Pons (tissue), 1 donor: Measurements from ENCODE around the gene DFFA.
"Not testable (repeated sequence)": the region's sequence is repeated elsewhere in the genome, so short reads cannot be mapped to it uniquely, and the experiment has no call there.

ENCODE experiments used
- DNase-seq: peaks from one replicate; pipeline ENCODE4 v3.0.0-alpha.2; 2016; ENCODE audit warnings: low spot score

DFFA gene

GRCh38 chr1:10467078-10467477 is 5.3 kb downstream of the DFFA start:
- DNase-seq: no peak

GRCh38 chr1:10459184-10459583 is 13.1 kb downstream of the DFFA start:
- no peak for DNase-seq

- no peak for DNase-seq
Observed at GRCh38 chr1:10457875-10458274, 14.5 kb downstream of the DFFA start.

- not testable (repeated sequence) for DNase-seq
Observed at GRCh38 chr1:10457462-10457861, 14.9 kb downstream of the DFFA start.

- no peak for DNase-seq
Observed at GRCh38 chr1:10456661-10457060, 15.7 kb downstream of the DFFA start.

GRCh38 chr1:10456048-10456447 is 16.3 kb downstream of the DFFA start:
- DNase-seq: no peak

GRCh38 chr1:10451287-10451686 is 21.0 kb downstream of the DFFA start:
- no peak for DNase-seq

GRCh38 chr1:10450836-10451235 is 21.5 kb downstream of the DFFA start:
- DNase-seq: no peak

GRCh38 chr1:10450156-10450814 is 22.0 kb downstream of the DFFA start:
- DNase-seq: no peak

- no peak for DNase-seq
Observed at GRCh38 chr1:10449751-10450150, 22.6 kb downstream of the DFFA start, which contains the start of gene CORT. CORT (plus strand) TSS chr1:10450031; CDS start chr1:10450224, 193 bp downstream.

- DNase-seq: no peak
Observed at GRCh38 chr1:10446790-10447422, 25.4 kb downstream of the DFFA start.

GRCh38 chr1:10444795-10445397 is 27.4 kb downstream of the DFFA start:
- DNase-seq: no peak

- DNase-seq: no peak
Observed at GRCh38 chr1:10444248-10444647, 28.1 kb downstream of the DFFA start.

- DNase-seq: no peak
Observed at GRCh38 chr1:10440794-10441193, 31.5 kb downstream of the DFFA start.

GRCh38 chr1:10440305-10440704 is 32.0 kb downstream of the DFFA start:
- no peak for DNase-seq

GRCh38 chr1:10438677-10439163 is 33.6 kb downstream of the DFFA start:
- no peak for DNase-seq

- no peak for DNase-seq
Observed at GRCh38 chr1:10437052-10437451, 35.3 kb downstream of the DFFA start.

- no peak for DNase-seq
Observed at GRCh38 chr1:10434590-10434989, 37.7 kb downstream of the DFFA start.

GRCh38 chr1:10433790-10434189 is 38.5 kb downstream of the DFFA start:
- no peak for DNase-seq

- no peak for DNase-seq
Observed at GRCh38 chr1:10432910-10433700, 39.2 kb downstream of the DFFA start.

GRCh38 chr1:10431070-10431730 is 41.1 kb downstream of the DFFA start:
- DNase-seq: peak; percentile 16
